SK-N-SH treated with all-trans-retinoic acid at 6 μM for 48 hours (cell line): ENCODE measurements around the gene TMEM213.

ENCODE experiments used
- ARNTL ChIP-seq: fragments of 450-650 bp; formaldehyde crosslinking; IDR thresholded peaks from 2 replicates; pipeline ENCODE4 v1.5.0; 2020; ENCODE audit warnings: low read depth, mild to moderate bottlenecking, moderate library complexity, borderline replicate concordance
- BACH2 ChIP-seq: fragments of 250-450 bp; sonication (Bioruptor Pico); IDR thresholded peaks from 2 replicates; pipeline ENCODE4 v1.9.0; 2021; ENCODE audit warnings: mild to moderate bottlenecking, borderline replicate concordance
- ZNF565 ChIP-seq: fragments of 450-650 bp; formaldehyde crosslinking; conservative IDR thresholded peaks from 2 replicates; pipeline ENCODE4 v1.5.0; 2020; ENCODE audit warnings: low read depth, mild to moderate bottlenecking, moderate library complexity
- TF ChIP-seq, protein P1 (sequence below): fragments of 250-450 bp; sonication (Bioruptor Pico); IDR thresholded peaks from 2 replicates; pipeline ENCODE4 v1.8.0; 2020; ENCODE audit warnings: mild to moderate bottlenecking, moderate library complexity, borderline replicate concordance

DNA sequence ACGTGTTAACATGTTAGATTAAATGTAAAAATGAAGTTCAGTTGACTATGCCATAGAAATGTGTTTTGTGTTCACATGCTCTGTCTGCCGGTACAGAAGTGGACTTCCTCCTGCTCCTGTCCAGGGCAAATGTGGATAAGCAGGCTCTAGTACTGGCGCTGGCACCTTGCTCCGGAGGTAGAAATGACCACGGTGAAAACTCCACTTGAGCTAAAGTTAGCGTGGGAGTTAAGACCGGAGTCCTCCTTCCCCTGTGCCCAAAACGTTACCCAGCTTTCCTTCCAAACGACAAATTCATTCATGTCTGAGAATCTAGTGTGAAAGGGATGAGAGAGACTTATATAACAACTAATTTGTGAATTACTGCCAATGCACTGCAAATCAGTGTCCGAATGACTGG lies 35.2 kb downstream of the TMEM213 start:
- TF ChIP-seq, protein P1, sequence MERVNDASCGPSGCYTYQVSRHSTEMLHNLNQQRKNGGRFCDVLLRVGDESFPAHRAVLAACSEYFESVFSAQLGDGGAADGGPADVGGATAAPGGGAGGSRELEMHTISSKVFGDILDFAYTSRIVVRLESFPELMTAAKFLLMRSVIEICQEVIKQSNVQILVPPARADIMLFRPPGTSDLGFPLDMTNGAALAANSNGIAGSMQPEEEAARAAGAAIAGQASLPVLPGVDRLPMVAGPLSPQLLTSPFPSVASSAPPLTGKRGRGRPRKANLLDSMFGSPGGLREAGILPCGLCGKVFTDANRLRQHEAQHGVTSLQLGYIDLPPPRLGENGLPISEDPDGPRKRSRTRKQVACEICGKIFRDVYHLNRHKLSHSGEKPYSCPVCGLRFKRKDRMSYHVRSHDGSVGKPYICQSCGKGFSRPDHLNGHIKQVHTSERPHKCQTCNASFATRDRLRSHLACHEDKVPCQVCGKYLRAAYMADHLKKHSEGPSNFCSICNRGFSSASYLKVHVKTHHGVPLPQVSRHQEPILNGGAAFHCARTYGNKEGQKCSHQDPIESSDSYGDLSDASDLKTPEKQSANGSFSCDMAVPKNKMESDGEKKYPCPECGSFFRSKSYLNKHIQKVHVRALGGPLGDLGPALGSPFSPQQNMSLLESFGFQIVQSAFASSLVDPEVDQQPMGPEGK, result no peak
- no peak for TF ChIP-seq BACH2 (CRISPR knock-in tag)
- no peak for TF ChIP-seq ARNTL (CRISPR knock-in tag)
- TF ChIP-seq ZNF565, result no peak
